BLaER1 treated with 17β-estradiol and CSF1 and Interleukin-3, amounts not matched to agents 10 nM and 100 nM (cell line): ENCODE data around the gene SHISA5.

Experiments
- H3K27ac ChIP-seq, 11 experiments: shearing (Covaris generic); formaldehyde crosslinking; 2 replicates each; pipeline ENCODE4 v1.8.1; 2022
- H3K27me3 ChIP-seq, 11 experiments: shearing (Covaris generic); formaldehyde crosslinking; 2 replicates each; pipeline ENCODE4 v1.8.1; 2022
- H3K36me3 ChIP-seq, 11 experiments: shearing (Covaris generic); formaldehyde crosslinking; 2 replicates each; pipeline ENCODE4 v1.8.1; 2022
- H3K4me1 ChIP-seq, 10 experiments: shearing (Covaris generic); formaldehyde crosslinking; 2 replicates each; pipeline ENCODE4 v1.8.1; 2022
- H3K4me2 ChIP-seq, 11 experiments: shearing (Covaris generic); formaldehyde crosslinking; 2 replicates each; pipeline ENCODE4 v1.8.1; 2022
- H3K4me3 ChIP-seq, 10 experiments: shearing (Covaris generic); formaldehyde crosslinking; 2 replicates each; pipeline ENCODE4 v1.8.1; 2022
- H3K9ac ChIP-seq, 11 experiments: shearing (Covaris generic); formaldehyde crosslinking; 2 replicates each; pipeline ENCODE4 v1.8.1; 2022
- H3K9me3 ChIP-seq, 11 experiments: shearing (Covaris generic); formaldehyde crosslinking; replicated peaks in 1 of 11; 2 replicates each; pipeline ENCODE4 v1.8.1; 2022
- H4K20me1 ChIP-seq, 11 experiments: shearing (Covaris generic); formaldehyde crosslinking; 2 replicates each; pipeline ENCODE4 v1.8.1; 2022
- Cebpa-rat ChIP-seq, 11 experiments: shearing (Covaris generic); IDR thresholded peaks; 2 replicates each; pipeline ENCODE4 v1.8.1; 2022

The SHISA5 gene

GRCh38 chr3:48439820-48440589 is 64.0 kb downstream of the SHISA5 start, which contains the start of the genes CCDC51 and TMA7:
CCDC51 (minus strand) TSS chr3:48440119; CDS start chr3:48435128, 4,991 bp downstream.
TMA7 (plus strand) TSS chr3:48440257; CDS start chr3:48440297, 40 bp downstream.
- peaks cover 44 to 61% (median 49%) of the 10 kb centered on the region in 10 experiments for H3K4me1 ChIP-seq
- H3K27me3 ChIP-seq, result no peaks in the 10 kb centered on the region
- H3K4me2 ChIP-seq, result peak within 1 kb of the TSS; percentile 76 to 94 (median 88)
- no peak for TF ChIP-seq Cebpa-rat (IDR thresholded peaks at IDR 0.05)
- H3K4me3 ChIP-seq, result peak within 1 kb of the TSS; percentile 81 to 97 (median 92)
- H3K9ac ChIP-seq, result peak within 1 kb of the TSS; percentile 85 to 93 (median 87)
- H3K27ac ChIP-seq, result peak within 1 kb of the TSS; percentile 75 to 93 (median 88)
- peaks cover 10 to 45% (median 29%) of the 10 kb centered on the region in 11 experiments; a peak in 19 of 22 replicates for H4K20me1 ChIP-seq
- peaks cover 31 to 40% (median 36%) of the 10 kb centered on the region in 11 experiments for H3K36me3 ChIP-seq
- no peaks in the 10 kb centered on the region for H3K9me3 ChIP-seq

- no peaks in the 10 kb centered on the region for H3K9me3 ChIP-seq
- H3K4me2 ChIP-seq, result peak overlapping the region in 4 of 11 experiments; percentile 1 to 80 (median 15); a peak in 4 of 22 replicates
Observed at GRCh38 chr3:48437812-48438211, 66.2 kb downstream of the SHISA5 start.

GRCh38 chr3:48436855-48437254 is 67.1 kb downstream of the SHISA5 start:
- H3K4me2 ChIP-seq, result peak overlapping the region in 9 of 11 experiments; percentile 1 to 67 (median 56); a peak in 14 of 22 replicates
- H3K9ac ChIP-seq, result peak overlapping the region in 9 of 11 experiments; percentile 7 to 65 (median 33); a peak in 9 of 22 replicates
- H3K9me3 ChIP-seq, result no peaks in the 10 kb centered on the region
- H4K20me1 ChIP-seq, result peaks cover 7 to 26% (median 12%) of the 10 kb centered on the region in 11 experiments; a peak in 19 of 22 replicates
- no peak for TF ChIP-seq Cebpa-rat (IDR thresholded peaks at IDR 0.05)
- peaks cover 28 to 40% (median 35%) of the 10 kb centered on the region in 11 experiments for H3K36me3 ChIP-seq
- peaks cover 42 to 61% (median 47%) of the 10 kb centered on the region in 10 experiments for H3K4me1 ChIP-seq
- H3K27me3 ChIP-seq, result no peaks in the 10 kb centered on the region
- no peak overlapping the region for H3K4me3 ChIP-seq
- peak overlapping the region in 4 of 11 experiments; percentile 14 to 40 (median 32); a peak in 4 of 22 replicates for H3K27ac ChIP-seq

More at GRCh38 chr3:48437812-48438211, 66.2 kb downstream of the SHISA5 start:
- Histone ChIP-seq H3K4me1 (peaks cover 45 to 64% (median 51%) of the 10 kb centered on the region in 10 experiments), H3K4me3 (no peak overlapping the region), H3K27ac (no peak overlapping the region), H3K9ac (peak overlapping the region in 4 of 11 experiments; percentile 32 to 48 (median 34); a peak in 4 of 22 replicates), H3K36me3 (peaks cover 26 to 40% (median 34%) of the 10 kb centered on the region in 11 experiments), H3K27me3 (no peaks in the 10 kb centered on the region), H4K20me1 (peaks cover 10 to 34% (median 19%) of the 10 kb centered on the region in 11 experiments; a peak in 19 of 22 replicates)
- no peak for TF ChIP-seq Cebpa-rat (IDR thresholded peaks at IDR 0.05)

- peaks cover 26 to 37% (median 32%) of the 10 kb centered on the region in 11 experiments for H3K36me3 ChIP-seq
- no peaks in the 10 kb centered on the region for H3K27me3 ChIP-seq
- H3K27ac ChIP-seq, result peak overlapping the region in 5 of 11 experiments; percentile 14 to 40 (median 34); a peak in 7 of 22 replicates
Observed at GRCh38 chr3:48436477-48436787, 67.5 kb downstream of the SHISA5 start.

GRCh38 chr3:48435774-48436476 is 68.0 kb downstream of the SHISA5 start:
- Histone ChIP-seq H3K27ac (peak overlapping the region in 6 of 11 experiments; percentile 13 to 40 (median 32); a peak in 6 of 22 replicates), H3K4me2 (peak overlapping the region; percentile 1 to 67 (median 55); a peak in 18 of 22 replicates), H3K27me3 (no peaks in the 10 kb centered on the region), H3K36me3 (peaks cover 23 to 39% (median 29%) of the 10 kb centered on the region in 11 experiments), H3K9ac (peak overlapping the region in 7 of 11 experiments; percentile 24 to 65 (median 34); a peak in 8 of 22 replicates), H4K20me1 (peaks cover 0 to 17% (median 4%) of the 10 kb centered on the region in 11 experiments; a peak in 11 of 22 replicates), H3K4me3 (no peak overlapping the region), H3K4me1 (peaks cover 32 to 56% (median 38%) of the 10 kb centered on the region in 10 experiments), H3K9me3 (no peaks in the 10 kb centered on the region)
- TF ChIP-seq Cebpa-rat (IDR thresholded peaks at IDR 0.05), result no peak

More at GRCh38 chr3:48436477-48436787, 67.5 kb downstream of the SHISA5 start:
- H3K4me3 ChIP-seq, result no peak overlapping the region
- H3K9me3 ChIP-seq, result no peaks in the 10 kb centered on the region
- peak overlapping the region in 9 of 11 experiments; percentile 7 to 65 (median 33); a peak in 9 of 22 replicates for H3K9ac ChIP-seq
- H3K4me2 ChIP-seq, result peak overlapping the region; percentile 1 to 67 (median 55); a peak in 18 of 22 replicates
- H4K20me1 ChIP-seq, result peaks cover 3 to 22% (median 7%) of the 10 kb centered on the region in 11 experiments; a peak in 19 of 22 replicates
- H3K4me1 ChIP-seq, result peaks cover 37 to 56% (median 43%) of the 10 kb centered on the region in 10 experiments
- no peak for TF ChIP-seq Cebpa-rat (IDR thresholded peaks at IDR 0.05)

GRCh38 chr3:48435223-48435595 is 68.8 kb downstream of the SHISA5 start:
- H3K27me3 ChIP-seq, result no peaks in the 10 kb centered on the region
- peaks cover 34 to 61% (median 43%) of the 10 kb centered on the region in 10 experiments for H3K4me1 ChIP-seq
- no peaks in the 10 kb centered on the region for H3K9me3 ChIP-seq
- peaks cover 0 to 12% (median 0%) of the 10 kb centered on the region in 11 experiments; a peak in 6 of 22 replicates for H4K20me1 ChIP-seq
- H3K36me3 ChIP-seq, result peaks cover 23 to 39% (median 29%) of the 10 kb centered on the region in 11 experiments
- H3K27ac ChIP-seq, result peak overlapping the region in 4 of 11 experiments; percentile 10 to 17 (median 15); a peak in 2 of 22 replicates
- H3K9ac ChIP-seq, result peak overlapping the region in 10 of 11 experiments; percentile 7 to 39 (median 34); a peak in 12 of 22 replicates
- no peak overlapping the region for H3K4me2 ChIP-seq
- no peak overlapping the region for H3K4me3 ChIP-seq
- TF ChIP-seq Cebpa-rat (IDR thresholded peaks at IDR 0.05), result no peak

GRCh38 chr3:48434591-48435222 is 69.3 kb downstream of the SHISA5 start:
- H3K4me1 ChIP-seq, result peaks cover 36 to 66% (median 48%) of the 10 kb centered on the region in 10 experiments
- peak overlapping the region; percentile 7 to 39 (median 34); a peak in 13 of 22 replicates for H3K9ac ChIP-seq
- no peak overlapping the region for H3K4me2 ChIP-seq
- H3K4me3 ChIP-seq, result no peak overlapping the region
- H4K20me1 ChIP-seq, result peaks cover 0 to 12% (median 0%) of the 10 kb centered on the region in 11 experiments; a peak in 5 of 22 replicates
- H3K27ac ChIP-seq, result peak overlapping the region in 4 of 11 experiments; percentile 10 to 17 (median 15); a peak in 2 of 22 replicates
- no peaks in the 10 kb centered on the region for H3K27me3 ChIP-seq
- H3K36me3 ChIP-seq, result peaks cover 23 to 39% (median 29%) of the 10 kb centered on the region in 11 experiments
- no peaks in the 10 kb centered on the region for H3K9me3 ChIP-seq
- TF ChIP-seq Cebpa-rat (IDR thresholded peaks at IDR 0.05), result no peak
